Heart left ventricle (tissue), 16 donors: ENCODE results near the gene ACOT12. TPM values are rescaled to one million over a fixed set of nuclear protein-coding genes. Genes with fewer than 3 reads are reported as not detected.

Source experiments
- ATAC-seq, 4 donors: fragments of 200-7000 bp; cut with Tn5 transposase; one replicate each; pipeline ENCODE4 v1.9.1; 2020 to 2022; ENCODE audit warnings: moderate library complexity in 4 of 4, mild to moderate bottlenecking in 3 of 4, moderate number of reproducible peaks in 1 of 4
- DNase-seq, 5 donors: peaks; one replicate each; pipeline ENCODE4 v3.0.0-alpha.2; 2020
- H3K27ac ChIP-seq, 12 donors: fragments of 200-600 bp; sonication (generic) in 4 of 12; one replicate each; pipeline versions ENCODE4 v1.5.0 to v1.8.0; 2016 to 2022; ENCODE audit warnings: mild to moderate bottlenecking in 2 of 12
- H3K27me3 ChIP-seq, 9 donors: fragments of 200-600 bp; sonication (generic) in 2 of 9; one replicate each; pipeline versions ENCODE4 v1.5.1 to v1.8.0; 2016 to 2022; ENCODE audit warnings: mild to moderate bottlenecking in 3 of 9
- H3K36me3 ChIP-seq, 9 donors: fragments of 200-600 bp; sonication (generic) in 2 of 9; one replicate each; pipeline versions ENCODE4 v1.5.0 to v1.8.0; 2018 to 2022; ENCODE audit warnings: mild to moderate bottlenecking in 2 of 9
- H3K4me1 ChIP-seq, 12 donors: fragments of 200-600 bp; sonication (generic) in 4 of 12; one replicate each; pipeline versions ENCODE4 v1.5.0 to v1.8.0; 2016 to 2022; ENCODE audit warnings: mild to moderate bottlenecking in 3 of 12
- H3K4me3 ChIP-seq, 12 donors: fragments of 200-600 bp; sonication (generic) in 4 of 12; one replicate each; pipeline versions ENCODE4 v1.5.0 to v1.8.0; 2017 to 2022; ENCODE audit warnings: mild to moderate bottlenecking in 9 of 12, moderate library complexity in 4 of 12
- H3K9me3 ChIP-seq, 12 donors: fragments of 200-600 bp; sonication (generic) in 4 of 12; one replicate each; pipeline versions ENCODE4 v1.5.0 to v1.8.0; 2016 to 2022; ENCODE audit warnings: mild to moderate bottlenecking in 1 of 12
- CTCF ChIP-seq, 12 donors: fragments of 200-600 bp; sonication (generic) in 4 of 12; IDR thresholded peaks; one replicate each; pipeline versions ENCODE4 v1.5.0 to v1.8.0; 2018 to 2022; ENCODE audit warnings: antibody characterized with exemption in 12 of 12, mild to moderate bottlenecking in 5 of 12
- POLR2A ChIP-seq, 2 donors: fragments of 450-650 bp; IDR thresholded peaks; one replicate each; pipeline ENCODE4 v1.6.1; 2017; ENCODE audit warnings: antibody characterized with exemption in 2 of 2, mild to moderate bottlenecking in 2 of 2, moderate library complexity in 2 of 2
- WGBS, 4 donors: extraction: QIAGEN DNeasy Blood & Tissue Kit in 2 of 4; methylation state at CpG; one replicate each; pipeline versions ENCODE4 v1.1.5 to v1.1.7; 2013 to 2018; 5-methylcytosine and 5-hydroxymethylcytosine counted together
- intact Hi-C, 10 donors: fragments of 100-400 bp; cut with DNase I; formaldehyde crosslinking; loops; one replicate each; pipeline versions ENCODE4 v1.11.1 to v1.14.2; 2022
- polyA plus RNA-seq, 2 donors: library from polyadenylated mRNA; stranded (reverse); fragments of 200-250 nt; gene quantifications; one replicate each; pipeline ENCODE4 v1.2.3, GENCODE V29; 2013
- total RNA-seq, 9 donors: library from RNA; depleted of rRNA in 2 of 9; stranded (reverse); fragments of >200 nt in 2 of 9; fragmentation: NEBNext Ultra II Directional in 3 of 9; extraction: Animal tissue kit (Norgen Biotek cat#: 25700) in 3 of 9; gene quantifications; one replicate each; pipeline versions ENCODE4 v1.1.0 to v1.2.4, GENCODE V29; 2016 to 2023
- donor health status: ischemic (EF 13 %, LVEDD 7.1; RV severe dilation, severe dysfunction).
- donor health status: healthy with polysubstance abuse.
- donor health status: DM: no; HTN: yes; CAD: no.
- donor health status: DM: no; HTN: no; CAD: no.
- donor health status: ischemic (EF 25% LVEDD 6.9; RV normal size, moderate dysfunction).
- donor health status: ischemic (EF 25% LVEDD 5.7; RV mildly dilated, moderate dysfunction).
- donor health status: healthy.
- donor health status: DM: yes; HTN: yes; CAD: no.
- donor health status: ischemic (EF 35%, LVEDD 5.7; RV mildly dilated, moderate dysfunction).
- donor health status: nonischemic (EF 11% LVEDD 7.7; RV severe dilation, severe dysfunction).
- donor health status: DM: yes; HTN: yes; CAD: no.
- donor health status: PGD.
- donor health status: ischemic (EF 29% LVEDD 5.4; RV normal size, mild dysfunction).
- donor health status: nonischemic (EF 23%, LVEDD 6.1; RV moderate dilation, normal function).

ACOT12 gene
- total and polyA plus RNA-seq, 11 donors = not detected

- Histone ChIP-seq H3K9me3 (no peaks in the 10 kb centered on the region), H3K27ac (no peak overlapping the region), H3K27me3 (no peaks in the 10 kb centered on the region), H3K4me1 (no peaks in the 10 kb centered on the region), H3K36me3 (peaks cover 0 to 57% (median 45%) of the 10 kb centered on the region in 9 donors), H3K4me3 (no peak overlapping the region)
- DNase-seq (no peak), ATAC-seq (no peak)
- 90 to 97% (median 96%) methylated on average over 3 of the region's 3 CpGs for WGBS, 4 donors
- intact Hi-C loops = no loop called here
- TF ChIP-seq POLR2A (IDR thresholded peaks at IDR 0.05) = no peak
Measured at GRCh38 chr5:81314581-81314980, 79.4 kb downstream of the ACOT12 start.

DNA sequence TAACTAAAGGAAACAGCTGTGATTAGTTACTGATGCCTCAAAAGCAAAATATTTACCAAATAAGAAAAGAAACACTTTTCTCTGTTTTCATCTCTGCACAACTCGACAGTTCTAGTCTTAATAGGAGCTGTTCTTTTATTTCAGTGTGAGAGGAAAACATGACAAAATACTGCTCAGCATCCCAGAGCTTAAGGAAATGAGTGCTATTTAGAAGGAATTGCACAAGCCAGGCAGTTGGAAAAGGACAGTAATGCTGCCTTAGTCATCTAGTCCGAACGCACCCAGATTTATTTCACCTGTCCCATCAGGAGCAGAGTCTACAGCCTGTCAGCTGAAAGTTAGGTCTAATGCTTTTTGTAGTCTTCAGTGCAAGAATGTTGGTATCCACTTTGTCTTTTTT lies 80.2 kb downstream of the ACOT12 start:
- Histone ChIP-seq H3K9me3 (no peaks in the 10 kb centered on the region), H3K27ac (no peak overlapping the region), H3K36me3 (peaks cover 0 to 65% (median 54%) of the 10 kb centered on the region in 9 donors), H3K4me3 (no peak overlapping the region), H3K27me3 (no peaks in the 10 kb centered on the region), H3K4me1 (no peaks in the 10 kb centered on the region)
- intact Hi-C loops = no loop called here
- TF ChIP-seq CTCF (IDR thresholded peaks at IDR 0.05) (no peak), POLR2A (IDR thresholded peaks at IDR 0.05) (no peak)
- WGBS, 4 donors = 92 to 98% (median 95%) methylated on average over 3 of the region's 3 CpGs
- DNase-seq (no peak), ATAC-seq (no peak)

- intact Hi-C loops = no loop called here
- Histone ChIP-seq H3K4me3 (no peak overlapping the region), H3K27ac (no peak overlapping the region), H3K4me1 (no peaks in the 10 kb centered on the region), H3K36me3 (peaks cover 0 to 69% (median 56%) of the 10 kb centered on the region in 9 donors), H3K27me3 (no peaks in the 10 kb centered on the region), H3K9me3 (no peaks in the 10 kb centered on the region)
- ATAC-seq (no peak), DNase-seq (no peak)
- no peak for TF ChIP-seq CTCF (IDR thresholded peaks at IDR 0.05)
- no peak for TF ChIP-seq POLR2A (IDR thresholded peaks at IDR 0.05)
Measured at GRCh38 chr5:81313278-81313677, 80.7 kb downstream of the ACOT12 start.

- DNase-seq (no peak), ATAC-seq (no peak)
- Histone ChIP-seq H3K4me3 (no peak overlapping the region), H3K27me3 (no peaks in the 10 kb centered on the region), H3K9me3 (no peaks in the 10 kb centered on the region), H3K27ac (no peak overlapping the region), H3K36me3 (peaks cover 0 to 76% (median 56%) of the 10 kb centered on the region in 9 donors), H3K4me1 (no peaks in the 10 kb centered on the region)
- intact Hi-C loops = no loop called here
- no peak for TF ChIP-seq POLR2A (IDR thresholded peaks at IDR 0.05)
- no peak for TF ChIP-seq CTCF (IDR thresholded peaks at IDR 0.05)
- WGBS, 4 donors = 79 to 94% (median 87%) methylated on average over 1 of the region's 1 CpG
Measured at GRCh38 chr5:81310402-81311063, 83.4 kb downstream of the ACOT12 start.

DNA sequence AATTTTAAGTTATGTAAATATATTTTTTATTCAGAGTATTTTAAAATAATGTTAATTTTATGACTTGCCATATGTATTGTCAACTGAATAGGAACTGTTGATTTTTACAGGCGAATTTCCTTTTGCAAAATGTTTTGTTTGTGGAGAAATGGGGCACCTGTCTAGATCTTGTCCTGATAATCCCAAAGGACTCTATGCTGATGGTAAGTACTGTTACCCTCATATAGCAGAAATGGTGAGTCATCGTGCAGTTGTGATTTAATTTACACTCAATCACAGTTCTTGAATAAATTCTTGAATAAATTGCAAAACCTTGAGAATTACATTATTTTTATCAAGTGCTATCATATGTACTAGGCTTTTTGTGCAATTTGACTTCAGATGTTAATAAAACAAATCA lies 85.1 kb downstream of the ACOT12 start:
- ATAC-seq (no peak), DNase-seq (no peak)
- Histone ChIP-seq H3K27ac (no peak overlapping the region), H3K9me3 (no peaks in the 10 kb centered on the region), H3K4me3 (no peak overlapping the region), H3K4me1 (no peaks in the 10 kb centered on the region), H3K36me3 (peaks cover 0 to 72% (median 57%) of the 10 kb centered on the region in 9 donors), H3K27me3 (no peaks in the 10 kb centered on the region)
- WGBS, 4 donors = 94 to 97% (median 96%) methylated on average over 2 of the region's 2 CpGs
- TF ChIP-seq CTCF (IDR thresholded peaks at IDR 0.05) (no peak), POLR2A (IDR thresholded peaks at IDR 0.05) (no peak)
- intact Hi-C loops = loop anchor here in 4 of 10 donors (10.0 kb wide), 2 partner anchors 604 to 624 kb away; no protein-coding TSS in a partner anchor
